Skin epidermis (tissue), 12 donors: Measurements from ENCODE around the gene SEC14L1.
A peak's percentile ranks its signal among the peaks of the same experiment; 100 is the strongest.
"Not testable (repeated sequence)": the region's sequence is repeated elsewhere in the genome, so short reads cannot be mapped to it uniquely, and the experiment has no call there.

Experiments
- H3K27ac ChIP-seq, 21 experiments: fragments of 200-600 bp; sonication (generic) in 11 of 21; one replicate each; pipeline ENCODE4 v1.5.0; 2020; ENCODE audit warnings: mild to moderate bottlenecking in 3 of 21, inconsistent platforms in 2 of 21, moderate library complexity in 2 of 21
- H3K4me3 ChIP-seq, 7 experiments: fragments of 200-600 bp; sonication (generic) in 2 of 7; one replicate each; pipeline ENCODE4 v1.5.0; 2020; ENCODE audit warnings: inconsistent platforms in 2 of 7, mild to moderate bottlenecking in 2 of 7, moderate library complexity in 1 of 7

Gene SEC14L1

DNA sequence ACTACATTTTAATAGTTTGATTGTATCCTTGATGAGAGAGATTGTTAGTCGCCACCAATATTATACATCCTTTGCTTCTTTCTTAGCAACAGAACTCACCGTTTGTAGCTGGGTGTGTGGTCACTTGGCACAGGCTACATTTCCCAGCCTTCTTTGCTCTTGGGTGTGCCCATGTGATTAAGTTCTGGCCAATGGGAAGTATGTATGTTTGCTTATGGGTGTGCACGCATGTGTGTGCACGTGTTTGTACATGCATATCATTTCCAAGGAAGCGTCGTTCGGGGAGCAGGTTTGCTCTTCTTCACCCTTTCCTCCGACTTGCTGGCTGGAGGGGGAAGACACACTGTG is 4.4 kb upstream of the SEC14L1 start:
- Histone ChIP-seq H3K4me3 (no peak overlapping the region), H3K27ac (no peak overlapping the region)

DNA sequence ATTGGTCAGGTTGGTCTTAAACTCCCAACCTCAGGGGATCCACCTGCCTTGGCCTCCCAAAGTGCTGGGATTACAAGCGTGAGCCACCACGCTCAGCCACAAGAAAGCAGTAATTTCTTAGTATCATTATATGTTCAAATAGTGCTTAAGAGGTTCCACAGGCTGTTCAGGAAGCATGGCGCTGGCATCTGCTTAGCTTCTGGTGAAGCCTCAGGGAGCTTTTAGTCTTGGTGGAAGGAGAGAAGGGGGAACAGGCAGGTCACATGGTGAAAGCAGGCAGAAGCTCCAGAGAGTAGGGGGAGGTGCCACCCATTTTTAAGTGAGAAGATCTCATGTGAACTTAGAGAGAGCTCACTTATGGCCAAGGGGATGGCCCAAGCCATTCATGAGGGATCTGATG is 3.7 kb upstream of the SEC14L1 start:
- Histone ChIP-seq H3K4me3 (no peak overlapping the region), H3K27ac (peak overlapping the region in 1 of 21 experiments; percentile 9)

DNA sequence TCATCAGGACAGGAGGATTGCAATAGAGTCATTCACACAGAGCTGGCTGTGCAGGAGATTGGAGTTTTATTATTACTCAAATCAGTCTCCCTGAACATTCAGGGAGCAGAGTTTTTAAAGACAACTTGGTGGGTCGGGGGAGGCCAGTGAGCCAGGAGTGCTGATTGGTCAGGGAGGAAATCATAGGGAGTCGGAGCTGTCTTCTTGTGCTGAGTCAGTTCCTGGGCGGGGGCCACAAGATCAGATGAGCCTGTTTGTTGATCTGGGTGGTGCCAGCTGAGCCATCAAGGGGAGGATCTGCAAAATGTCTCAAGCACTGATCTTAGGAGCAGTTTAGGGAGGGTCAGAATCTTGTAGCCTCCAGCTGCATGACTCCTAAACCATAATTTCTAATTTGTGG is 2.9 kb upstream of the SEC14L1 start:
- not testable (repeated sequence) for H3K4me3 ChIP-seq
- H3K27ac ChIP-seq = peak overlapping the region in 10 of 21 experiments; percentile 1 to 96 (median 40)

DNA sequence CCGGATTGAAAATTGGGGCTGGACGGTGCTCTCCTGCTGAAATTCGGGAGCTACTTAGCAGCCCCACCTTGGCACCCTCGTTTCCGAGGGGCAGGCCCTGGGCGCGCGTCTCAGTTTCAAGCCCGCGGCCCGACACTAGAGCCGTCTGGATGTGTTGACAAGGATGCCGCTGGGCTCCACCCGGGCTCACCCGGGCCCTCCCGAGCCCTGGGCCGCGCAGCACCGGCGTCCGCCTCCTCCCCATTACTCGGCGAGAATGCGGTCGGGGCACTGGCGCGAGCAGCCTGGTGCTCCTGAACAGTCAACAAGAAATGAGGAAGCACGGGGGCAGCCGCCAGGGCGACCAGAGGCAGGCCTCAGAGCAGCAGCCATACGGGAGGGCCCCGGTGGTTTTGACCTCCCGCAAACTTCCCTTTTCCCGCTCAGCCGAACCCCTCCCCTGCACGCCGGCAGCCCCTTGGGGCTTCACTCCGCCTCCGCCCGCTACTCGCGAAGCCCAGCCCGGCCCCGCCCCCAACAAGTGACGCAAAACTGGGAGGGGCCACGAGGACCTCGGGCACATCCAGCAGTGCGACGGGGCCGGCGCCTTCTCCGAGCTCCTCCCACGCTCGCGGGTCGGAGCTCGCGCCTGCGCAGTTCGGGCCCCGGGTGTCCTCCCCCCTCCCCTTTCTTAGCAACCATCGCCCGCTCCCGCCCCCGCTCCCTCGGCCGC is 447 bp upstream of the SEC14L1 start:
- H3K4me3 ChIP-seq = peak overlapping the region; percentile 70 to 96 (median 88)
- H3K27ac ChIP-seq = peak overlapping the region; percentile 83 to 99 (median 97)

DNA sequence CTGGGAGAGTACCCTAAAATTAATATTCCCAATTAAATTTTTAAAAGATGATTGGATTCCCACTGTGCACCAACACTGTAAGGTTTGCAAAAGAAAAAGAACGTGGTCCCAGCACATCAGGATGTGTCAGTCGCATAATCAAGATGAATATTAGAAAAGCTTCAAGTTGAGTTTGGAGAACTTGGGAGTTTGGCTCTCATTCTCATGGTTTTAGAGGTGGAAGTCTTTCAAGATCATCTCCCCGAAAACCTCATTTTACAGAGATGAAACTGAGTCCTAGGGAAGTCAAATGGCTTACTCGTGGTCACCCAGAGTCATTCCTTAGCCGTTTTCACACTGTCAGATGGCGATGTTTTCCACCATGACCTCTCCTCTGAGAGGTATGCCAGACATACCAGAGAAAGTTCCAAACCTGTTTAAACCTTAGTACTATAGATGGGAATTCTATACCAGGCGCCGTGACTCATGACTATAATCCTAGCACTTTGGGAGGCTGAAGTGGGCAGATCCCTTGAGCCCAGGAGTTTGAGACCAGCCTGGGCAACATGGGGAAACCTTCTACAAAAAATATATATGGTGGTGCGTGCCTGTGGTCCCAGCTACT is 1.2 kb downstream of the SEC14L1 start:
- peak overlapping the region; percentile 70 to 96 (median 88) for H3K4me3 ChIP-seq

DNA sequence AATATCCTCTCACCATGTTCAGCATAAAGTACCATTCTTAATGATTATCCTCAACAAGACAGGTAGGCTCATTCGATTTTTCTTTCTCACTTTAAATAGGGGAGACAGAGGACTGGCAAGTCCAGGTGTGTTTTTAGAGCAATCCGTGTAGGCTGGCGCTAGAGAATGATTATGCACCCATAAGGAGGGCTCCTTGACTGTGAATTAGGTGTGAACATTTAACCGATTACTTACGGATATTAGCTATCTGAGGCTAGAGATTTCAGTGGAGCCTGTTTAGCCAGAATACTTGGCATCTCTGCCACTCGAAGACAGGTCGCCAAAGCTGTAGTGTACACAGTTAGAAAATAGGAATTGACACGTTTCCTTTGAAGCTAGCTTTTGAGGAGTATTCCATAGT is 1.9 kb downstream of the SEC14L1 start:
- peak overlapping the region in 9 of 21 experiments; percentile 10 to 99 (median 95) for H3K27ac ChIP-seq
- peak overlapping the region in 2 of 7 experiments; percentile 6 to 96 for H3K4me3 ChIP-seq

More for the DNA sequence above, 1.2 kb downstream of the SEC14L1 start:
- peak overlapping the region in 19 of 21 experiments; percentile 93 to 99 (median 97) for H3K27ac ChIP-seq

DNA sequence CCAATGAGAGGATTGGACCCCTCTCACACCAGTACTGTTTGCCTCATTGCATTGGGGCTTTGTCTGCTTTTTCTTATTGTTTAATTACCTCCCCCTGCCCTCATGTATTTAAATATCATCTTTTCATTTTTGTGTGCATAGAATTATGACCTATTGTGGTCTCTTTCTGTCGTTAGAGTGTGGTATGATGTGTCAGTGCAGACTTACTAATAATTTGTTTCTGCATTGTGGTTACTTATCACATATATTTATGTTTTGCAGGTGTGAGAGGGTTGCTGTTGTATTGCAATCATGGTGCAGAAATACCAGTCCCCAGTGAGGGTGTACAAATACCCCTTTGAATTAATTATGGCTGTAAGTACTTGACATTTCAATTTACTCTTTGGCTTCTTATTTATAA is 2.5 kb downstream of the SEC14L1 start:
- no peak overlapping the region for H3K4me3 ChIP-seq
- peak overlapping the region in 7 of 21 experiments; percentile 10 to 95 (median 22) for H3K27ac ChIP-seq

DNA sequence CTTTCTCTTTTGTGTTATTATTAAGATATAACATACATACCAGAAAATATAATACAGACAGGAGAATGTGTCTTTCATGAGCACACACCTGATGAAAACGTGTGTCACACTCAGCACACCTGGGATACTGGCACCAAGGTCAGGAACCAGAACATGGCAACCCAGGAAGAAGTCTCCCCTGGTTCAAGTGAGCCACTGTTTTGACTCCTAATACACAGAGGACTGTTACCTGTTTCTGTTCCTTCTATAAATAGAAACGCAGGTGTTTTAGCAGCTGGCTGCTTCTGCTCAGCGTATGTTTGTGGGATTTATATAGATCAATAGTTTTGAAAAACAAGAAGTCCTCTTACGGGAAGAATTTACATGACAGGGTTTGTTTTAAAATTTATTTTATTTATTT is 3.5 kb downstream of the SEC14L1 start:
- no peak overlapping the region for H3K4me3 ChIP-seq

DNA sequence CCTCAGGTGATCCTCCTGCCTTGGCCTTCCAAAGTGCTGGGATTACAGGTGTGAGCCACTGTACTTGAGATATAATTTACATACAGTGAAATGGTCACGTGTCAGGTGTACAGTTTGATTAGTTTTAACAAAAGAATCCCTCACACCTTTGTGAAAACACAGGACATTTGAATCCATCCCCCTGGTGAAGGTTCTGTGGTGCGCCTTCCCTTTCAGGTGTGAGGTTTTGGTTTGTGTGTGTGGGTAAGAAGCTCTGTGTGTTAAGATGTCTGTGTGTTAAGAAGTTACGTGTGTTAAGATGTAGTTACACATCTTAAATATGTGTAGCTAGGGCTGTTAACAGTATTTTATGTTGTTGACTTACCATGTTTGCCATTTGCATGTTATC is 4.4 kb downstream of the SEC14L1 start:
- peak overlapping the region in 18 of 21 experiments; percentile 5 to 76 (median 64) for H3K27ac ChIP-seq
- H3K4me3 ChIP-seq = no peak overlapping the region

More for the DNA sequence above, 3.5 kb downstream of the SEC14L1 start:
- peak overlapping the region in 4 of 21 experiments; percentile 25 to 74 (median 57) for H3K27ac ChIP-seq

DNA sequence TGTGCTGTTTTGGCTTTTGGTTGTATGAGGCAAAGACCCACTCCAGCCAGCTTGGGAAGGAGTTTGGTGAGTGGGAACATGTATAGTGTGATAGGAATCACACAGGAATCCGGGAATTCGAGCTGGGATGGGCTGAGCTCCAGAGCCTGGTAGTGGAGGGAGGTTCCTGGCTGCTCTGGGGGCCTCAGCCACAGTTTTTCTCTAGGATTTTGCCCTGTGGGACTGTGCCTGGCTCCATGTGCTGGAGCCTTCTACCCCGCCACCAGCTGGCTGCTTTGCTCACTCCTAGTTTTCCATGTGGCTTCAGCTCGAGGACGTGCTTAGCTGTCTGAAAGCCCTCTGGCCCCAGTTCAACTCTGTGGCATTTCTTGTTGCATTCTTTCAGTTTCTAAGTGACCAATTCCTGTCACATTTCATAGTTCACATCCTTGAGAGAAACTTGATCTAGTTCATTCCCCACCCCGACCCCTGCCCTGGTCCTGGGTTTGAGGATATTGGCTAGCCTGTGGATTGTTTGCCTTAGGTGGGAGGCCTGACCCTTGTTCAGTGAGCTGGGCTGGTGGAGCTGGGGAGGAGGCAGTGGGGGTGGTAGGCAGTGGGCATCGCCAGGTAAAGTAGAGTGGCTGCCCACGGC is 5.0 kb downstream of the SEC14L1 start:
- Histone ChIP-seq H3K27ac (peak overlapping the region in 18 of 21 experiments; percentile 5 to 76 (median 64)), H3K4me3 (no peak overlapping the region)

DNA sequence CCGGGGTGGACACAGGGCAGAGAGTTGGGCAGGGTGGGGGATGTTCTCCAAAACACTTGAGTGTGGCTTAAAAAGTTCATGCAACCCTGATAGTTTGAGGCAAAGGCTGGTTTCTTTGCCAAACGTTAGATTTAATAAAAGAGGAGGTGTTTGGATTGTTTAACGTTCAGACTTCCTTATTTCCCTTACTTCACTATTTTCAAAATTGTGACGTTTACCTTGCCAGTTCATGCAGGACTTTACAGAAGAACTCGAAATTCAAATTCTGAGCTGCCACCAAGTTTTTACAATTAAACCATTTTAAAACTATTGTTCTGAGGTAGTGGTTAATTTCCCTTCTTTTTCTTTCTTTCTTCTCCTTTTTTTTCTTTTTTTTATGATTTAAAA is 5.5 kb downstream of the SEC14L1 start:
- Histone ChIP-seq H3K27ac (peak overlapping the region in 18 of 21 experiments; percentile 5 to 76 (median 64)), H3K4me3 (no peak overlapping the region)

DNA sequence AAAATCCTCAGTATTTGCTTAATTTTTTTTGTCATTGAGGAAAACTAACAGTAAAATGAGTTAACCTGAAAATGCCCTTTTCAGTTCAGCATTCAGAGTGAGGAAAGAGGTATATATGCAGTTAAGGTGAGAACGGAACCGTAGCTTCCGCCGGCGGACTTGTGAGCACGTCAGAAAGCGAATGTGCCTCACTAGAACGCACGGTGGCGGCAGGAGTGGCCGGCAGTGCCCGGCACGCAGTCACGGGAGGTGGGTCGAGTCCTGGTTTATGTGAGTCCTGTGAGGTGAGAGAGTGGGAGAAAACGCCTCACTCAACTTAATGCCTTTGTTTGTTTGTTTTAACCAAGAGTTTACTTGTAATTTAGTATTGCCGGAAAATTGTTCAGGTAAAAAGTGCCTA is 6.1 kb downstream of the SEC14L1 start:
- H3K27ac ChIP-seq = peak overlapping the region in 6 of 21 experiments; percentile 1 to 76 (median 10)

DNA sequence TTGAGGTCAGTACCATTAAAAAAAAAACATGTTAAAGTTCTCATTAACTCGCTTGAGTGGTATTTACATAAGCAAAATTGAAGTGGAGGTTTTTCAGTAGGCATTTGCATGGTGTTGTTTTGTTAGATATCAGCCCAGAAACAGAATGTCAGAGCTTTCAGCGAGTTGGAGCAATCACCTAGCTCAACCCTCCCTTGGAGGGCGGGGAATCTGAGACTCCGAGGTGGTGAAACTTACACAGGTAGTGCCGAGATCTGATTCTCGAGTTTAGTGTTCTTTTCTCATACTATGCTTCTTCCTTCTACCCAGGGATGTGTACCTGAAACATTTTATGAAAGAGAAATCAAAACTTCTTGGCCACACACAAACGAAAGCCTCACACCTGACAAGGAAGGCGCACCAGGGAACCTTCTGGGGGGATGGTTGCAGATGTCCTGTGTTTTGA is 6.6 kb downstream of the SEC14L1 start:
- peak overlapping the region in 2 of 21 experiments; percentile 8 to 24 for H3K27ac ChIP-seq
- no peak overlapping the region for H3K4me3 ChIP-seq

More for the DNA sequence above, 6.1 kb downstream of the SEC14L1 start:
- no peak overlapping the region for H3K4me3 ChIP-seq

DNA sequence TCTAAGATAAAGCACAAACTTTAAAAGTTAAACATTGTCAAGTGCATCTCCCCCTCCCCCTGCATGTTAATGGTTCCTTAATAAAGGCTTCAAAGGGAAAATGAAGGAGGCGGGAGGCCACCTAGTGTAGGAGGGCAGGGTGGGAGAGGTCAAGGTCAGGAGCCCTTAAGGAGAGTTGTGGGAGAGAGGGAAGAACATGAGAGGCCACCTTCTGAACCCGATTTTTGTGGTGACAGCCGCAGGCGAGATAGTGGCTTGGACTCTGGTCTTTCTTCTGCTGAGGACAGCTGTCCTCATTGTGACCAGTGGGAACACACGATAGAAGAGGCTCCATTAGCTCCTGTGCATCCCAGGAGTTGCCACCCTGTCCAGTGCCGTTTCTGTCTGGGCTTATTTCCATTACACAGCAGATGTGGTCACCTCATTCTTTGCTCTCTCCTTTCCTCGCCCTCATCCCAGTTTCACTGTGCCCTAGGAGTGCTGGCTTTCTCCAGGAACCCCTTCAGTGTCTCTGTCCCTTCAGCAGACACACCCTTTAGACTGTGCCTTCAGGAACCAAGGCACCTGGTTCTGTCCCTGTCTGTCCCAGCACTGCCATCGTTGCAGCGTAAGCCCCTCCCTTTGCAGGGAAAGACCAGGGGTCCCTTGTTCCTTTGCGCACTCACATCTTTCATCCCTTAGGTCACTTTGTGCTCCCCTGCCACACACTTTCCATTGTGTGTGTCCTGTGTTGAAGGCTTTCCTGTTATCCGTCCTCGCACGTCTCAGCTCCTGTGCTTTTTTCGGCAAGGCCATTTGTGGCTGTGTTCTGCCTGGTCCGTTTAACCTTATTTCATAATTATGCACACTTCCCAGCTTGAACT is 7.5 kb downstream of the SEC14L1 start:
- H3K4me3 ChIP-seq = no peak overlapping the region
- peak overlapping the region in 6 of 21 experiments; percentile 13 to 41 (median 24) for H3K27ac ChIP-seq

DNA sequence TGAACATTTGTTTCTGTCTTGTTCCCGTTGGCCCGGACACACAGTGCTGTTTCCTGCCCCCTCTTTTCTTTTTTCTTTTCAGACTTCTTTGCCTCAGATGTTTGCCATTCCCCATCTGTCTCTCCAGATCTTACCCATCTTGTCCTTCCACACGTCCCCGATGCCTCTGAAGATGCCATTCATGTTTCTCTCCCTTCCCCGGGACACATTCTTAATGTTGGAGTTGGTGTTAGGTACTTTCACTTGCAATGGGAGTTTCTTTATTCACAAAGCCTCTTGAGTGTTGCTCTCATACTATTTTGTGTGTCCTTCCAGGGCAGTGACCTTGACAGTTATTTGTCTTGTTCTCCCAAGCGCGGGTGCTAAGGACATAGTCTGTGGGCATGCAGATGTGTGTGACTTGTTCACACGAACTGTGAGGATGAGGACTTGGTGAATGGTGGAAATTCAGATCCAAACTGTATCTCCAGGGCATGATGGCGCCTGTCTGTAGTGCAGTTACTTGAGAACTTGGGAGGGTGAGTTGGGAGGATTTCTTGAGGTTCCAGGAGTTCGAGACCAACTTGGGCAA is 8.3 kb downstream of the SEC14L1 start:
- H3K27ac ChIP-seq = peak overlapping the region in 3 of 21 experiments; percentile 13 to 31 (median 21)
- H3K4me3 ChIP-seq = no peak overlapping the region

DNA sequence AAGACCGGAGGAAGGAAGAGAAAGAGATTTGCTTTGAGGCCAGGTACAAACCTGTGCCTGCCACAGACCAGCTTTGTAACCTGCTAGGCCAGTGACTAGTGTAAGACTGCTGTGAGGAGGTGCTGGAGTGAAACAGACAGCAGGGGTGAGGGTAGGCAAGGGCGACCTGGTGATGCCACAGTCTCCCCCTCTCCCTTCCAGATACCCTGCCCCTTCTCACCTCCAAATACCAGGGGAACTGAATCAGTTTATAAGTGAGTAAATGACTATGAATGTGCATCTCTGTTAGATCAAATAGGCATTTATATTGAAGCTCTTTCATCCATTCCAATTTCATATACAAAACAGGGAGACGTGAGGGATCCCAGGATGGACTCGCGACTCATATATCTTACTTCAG is 9.4 kb downstream of the SEC14L1 start:
- no peak overlapping the region for H3K4me3 ChIP-seq
- H3K27ac ChIP-seq = peak overlapping the region in 4 of 21 experiments; percentile 6 to 39 (median 31)

DNA sequence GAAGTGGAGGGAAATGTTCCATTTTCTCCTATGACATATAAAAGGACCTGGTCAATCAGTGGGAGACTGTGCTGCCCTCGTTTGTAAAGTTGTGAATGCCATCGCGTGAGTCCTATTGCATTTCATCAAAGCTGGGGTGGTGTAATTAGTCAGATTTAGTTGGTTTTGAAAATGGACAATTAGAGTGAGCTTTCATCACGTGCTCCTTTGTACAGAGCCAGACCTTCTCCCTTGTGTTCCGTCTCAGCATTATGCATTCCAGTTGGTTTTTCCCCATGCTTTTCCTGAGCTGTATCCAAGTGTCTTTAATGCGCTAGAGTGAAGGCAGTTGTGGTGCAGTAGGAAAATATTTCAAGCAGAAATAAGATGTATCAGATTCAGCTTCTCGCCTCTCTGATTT is 10.4 kb downstream of the SEC14L1 start:
- Histone ChIP-seq H3K27ac (peak overlapping the region in 2 of 21 experiments; percentile 6 to 30), H3K4me3 (no peak overlapping the region)

DNA sequence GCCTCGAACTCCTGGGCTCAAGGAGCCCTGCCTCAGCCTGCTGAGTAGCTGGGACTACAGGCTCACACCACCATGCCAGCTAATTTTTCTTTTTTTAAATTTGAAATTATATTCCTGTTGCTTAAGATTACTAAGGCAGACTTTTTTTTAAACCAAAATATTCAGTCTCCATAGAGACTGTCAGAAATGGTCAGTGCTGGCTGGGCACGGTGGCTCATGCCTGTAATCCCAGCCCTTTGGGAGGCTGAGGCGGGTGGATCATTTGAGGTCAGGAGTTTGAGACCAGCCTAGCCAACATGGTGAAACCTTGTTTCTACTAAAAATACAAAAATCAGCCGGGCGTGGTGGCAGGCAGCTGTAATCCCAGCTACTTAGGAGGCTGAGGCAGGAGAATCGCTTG is 11.3 kb downstream of the SEC14L1 start:
- not testable (repeated sequence) for H3K4me3 ChIP-seq
- H3K27ac ChIP-seq = peak overlapping the region in 4 of 21 experiments; percentile 6 to 40 (median 35)

DNA sequence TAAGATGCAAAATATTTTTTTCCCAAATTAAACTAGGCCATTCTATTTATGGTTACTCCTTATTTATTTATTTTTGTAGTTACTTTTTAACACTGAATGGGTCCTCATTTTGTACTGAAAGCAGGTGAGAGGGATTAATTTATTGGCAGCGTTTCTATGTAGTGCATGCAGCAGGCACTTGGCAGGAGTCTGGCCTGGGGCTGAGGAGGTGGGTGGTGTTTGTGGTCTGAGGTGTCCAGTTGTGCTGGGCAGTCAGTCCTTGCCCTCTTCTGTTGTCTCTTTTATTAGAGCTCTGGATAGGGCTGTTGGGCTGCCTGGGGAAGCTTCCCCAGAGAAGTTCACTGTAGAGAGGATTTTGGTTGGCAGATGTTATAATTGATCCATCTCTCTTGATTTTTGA is 12.7 kb downstream of the SEC14L1 start:
- peak overlapping the region in 6 of 21 experiments; percentile 3 to 33 (median 21) for H3K27ac ChIP-seq
- H3K4me3 ChIP-seq = no peak overlapping the region
